K562 (cell line): ENCODE data around the gene SNCA. TPM values are rescaled to one million over a fixed set of nuclear protein-coding genes. Genes with fewer than 3 reads are reported as not detected.

Experiments
- ATAC-seq: fragments of 200-7000 bp; cut with Tn5 transposase; 3 replicates; pipeline ENCODE4 v1.9.1; 2020; ENCODE audit warnings: moderate library complexity
- BruUV-seq: library from RNA; stranded (reverse); fragments of 400-500 nt; replicated peaks from 2 replicates; lab custom pipeline; 2021; lab: Mats Ljungman, UMichigan
- CTCF ChIA-PET: fragments of 300-600 bp; formaldehyde crosslinking; extraction: SDS; loops from one replicate; lab custom pipeline; 2021; ENCODE audit warnings: low intra/inter-chr PET ratio; lab: Yijun Ruan, JAX
- POLR2A ChIA-PET: fragments of 300-600, 350-650 bp; sonication (Branson Sonifier 250); formaldehyde crosslinking; extraction: SDS; loops from one replicate; lab custom pipeline; 2021; ENCODE audit warnings: antibody characterized with exemption, inconsistent platforms; lab: Yijun Ruan, JAX
- DNase-seq, 4 experiments: peaks; one replicate each; pipeline versions ENCODE4 v3.0.0 to v3.0.0-alpha.2; 2011 to 2018; ENCODE audit warnings: low spot score in 3 of 4, mixed read lengths in 3 of 4; ENCODE audit errors: extremely low read depth in 1 of 4
- FAIRE-seq: peaks from 2 replicates; lab custom pipeline; 2011; peaks lifted over from hg19 to GRCh38; lab: Jason Lieb, UNC
- H2AFZ ChIP-seq: 2 replicates; pipeline ENCODE4 v1.6.0; 2011; ENCODE audit warnings: low read depth, low read length, control low read depth, inconsistent platforms
- H3K27ac ChIP-seq: fragments of 200-600 bp; 3 replicates; pipeline ENCODE4 v1.8.0; 2011; ENCODE audit warnings: low read depth, mild to moderate bottlenecking, control low read depth, inconsistent platforms, low read length, moderate library complexity, mixed read lengths; ENCODE audit errors: extremely low read depth
- H3K27me3 ChIP-seq, 2 experiments: fragments of 300-600 bp in 1 of 2; 2 replicates in 1 of 2; 3 replicates in 1 of 2; pipeline versions ENCODE4 v1.6.0 to v1.8.0; 2011; ENCODE audit warnings: inconsistent platforms in 2 of 2, low read length in 2 of 2, mild to moderate bottlenecking in 1 of 2, mixed read lengths in 1 of 2, moderate library complexity in 1 of 2; ENCODE audit not compliant: control insufficient read depth in 2 of 2, insufficient read depth in 2 of 2
- H3K36me3 ChIP-seq: fragments of 300-600 bp; 3 replicates; pipeline ENCODE4 v1.8.0; 2011; ENCODE audit warnings: mild to moderate bottlenecking, low read length, inconsistent platforms; ENCODE audit not compliant: control insufficient read depth, insufficient read depth
- H3K4me1 ChIP-seq, 2 experiments: fragments of 200-600 bp in 1 of 2; replicated peaks in 1 of 2; 2 replicates in 1 of 2; 3 replicates in 1 of 2; pipeline versions ENCODE4 v1.5.1 to v1.8.0; 2011; ENCODE audit warnings: inconsistent platforms in 2 of 2, low read length in 2 of 2, mild to moderate bottlenecking in 1 of 2, mixed read lengths in 1 of 2, moderate library complexity in 1 of 2; ENCODE audit not compliant: control insufficient read depth in 2 of 2, insufficient read depth in 2 of 2
- H3K4me2 ChIP-seq: 2 replicates; pipeline ENCODE4 v1.6.1; 2011; ENCODE audit warnings: low read length, control low read depth, inconsistent platforms, mixed read lengths; ENCODE audit not compliant: insufficient read depth
- H3K4me3 ChIP-seq: fragments of 200-600 bp; sonication (generic), shearing (Covaris generic); 2 replicates; pipeline ENCODE4 v1.5.1; 2016; ENCODE audit warnings: control low read depth, inconsistent platforms
- H3K79me2 ChIP-seq: fragments of 200-600 bp; 3 replicates; pipeline ENCODE4 v1.8.0; 2011; ENCODE audit warnings: low read length, inconsistent platforms; ENCODE audit not compliant: control insufficient read depth, insufficient read depth
- H3K9ac ChIP-seq, 2 experiments: 2 replicates each; pipeline versions ENCODE4 v1.6.0 to v1.6.1; 2011; ENCODE audit warnings: low read depth in 2 of 2, low read length in 2 of 2, control low read depth in 1 of 2, inconsistent platforms in 1 of 2, mild to moderate bottlenecking in 1 of 2, mixed read lengths in 1 of 2; ENCODE audit not compliant: insufficient read depth in 1 of 2
- H3K9me1 ChIP-seq: one replicate; pipeline ENCODE4 v1.6.0; 2011; ENCODE audit warnings: inconsistent platforms, mild to moderate bottlenecking, low read length, moderate library complexity; ENCODE audit not compliant: control insufficient read depth, insufficient read depth
- H3K9me3 ChIP-seq: replicated peaks from 2 replicates; pipeline ENCODE4 v1.5.1; 2011; ENCODE audit warnings: low read depth, low read length, inconsistent platforms; ENCODE audit not compliant: control insufficient read depth, insufficient read depth
- H4K20me1 ChIP-seq: replicated peaks from 2 replicates; pipeline ENCODE4 v1.6.1; 2011; ENCODE audit warnings: low read length, inconsistent platforms, mixed read lengths; ENCODE audit not compliant: control insufficient read depth, insufficient read depth
- CBX3 ChIP-seq, 2 experiments: IDR thresholded peaks; 1 replicate in 1 of 2; 2 replicates in 1 of 2; pipeline ENCODE4 v1.6.1; 2012; ENCODE audit warnings: inconsistent platforms in 2 of 2, low read length in 2 of 2, borderline replicate concordance in 1 of 2, control low read depth in 1 of 2
- GTF2B ChIP-seq: IDR thresholded peaks from 2 replicates; pipeline ENCODE4 v1.6.1; 2011; ENCODE audit not compliant: insufficient read length; ENCODE audit errors: extremely low read depth
- NR2C1 ChIP-seq, 2 experiments: fragments of 450-650 bp; IDR thresholded peaks; 2 replicates each; pipeline ENCODE4 v1.6.1; 2017; ENCODE audit warnings: mild to moderate bottlenecking in 2 of 2, antibody characterized with exemption in 1 of 2, inconsistent platforms in 1 of 2, missing compliant biosample characterization in 1 of 2, missing genetic modification characterization in 1 of 2
- NRF1 ChIP-seq, 2 experiments: fragments of 450-650 bp; IDR thresholded peaks in 1 of 2; conservative IDR thresholded peaks in 1 of 2; 2 replicates each; pipeline ENCODE4 v1.6.1; 2014; ENCODE audit warnings: mild to moderate bottlenecking in 2 of 2
- PHB ChIP-seq: fragments of 250-450 bp; sonication (Bioruptor Pico); IDR thresholded peaks from 2 replicates; pipeline ENCODE4 v1.5.0; 2021
- WGBS: fragments of 100-300 bp; shearing (Covaris generic); methylation state at CpG from one replicate; pipeline ENCODE4 v1.1.6; 2016; ENCODE audit warnings: low coverage, mixed read lengths; ENCODE audit not compliant: insufficient coverage; ENCODE audit errors: missing lambda C conversion rate; 5-methylcytosine and 5-hydroxymethylcytosine counted together
- in situ Hi-C: fragments of 300-500 bp; cut with MboI; formaldehyde crosslinking; loops from 4 replicates; pipeline ENCODE4 v1.15.0; 2018; ENCODE audit warnings: inconsistent platforms, mixed read lengths
- intact Hi-C: fragments of 100-400 bp; cut with micrococcal nuclease; formaldehyde crosslinking; loops from 2 replicates; pipeline ENCODE4 v1.14.2; 2022
- polyA plus RNA-seq, 8 experiments: library from polyadenylated mRNA; depleted of rRNA in 4 of 8; stranded (reverse) in 5 of 8; unstranded in 3 of 8; fragments of >200 nt; fragmentation: Nextera tagmentation in 2 of 8; fragmentation: Illumina TruSeq in 1 of 8; extraction: Ambion mirVana in 2 of 8; extraction: Trizol in 1 of 8; gene quantifications; 2 replicates each; pipeline versions ENCODE4 v1.2.1 to v1.2.3, GENCODE V29; 2011 to 2014; ENCODE audit warnings: inconsistent platforms in 1 of 8, missing spikeins in 1 of 8
- total RNA-seq, 7 experiments: library from RNA; depleted of rRNA in 6 of 7; stranded (reverse); fragments of >200 nt in 6 of 7; fragmentation: Illumina TruSeq in 2 of 7; extraction: Trizol in 2 of 7; gene quantifications; 2 replicates each; pipeline versions ENCODE4 v1.2.1 to v1.2.3, GENCODE V29; 2011 to 2021; ENCODE audit warnings: low replicate concordance in 1 of 7
- TF ChIP-seq, protein P1 (sequence below), 2 experiments: fragments of 450-650 bp; formaldehyde crosslinking in 1 of 2; IDR thresholded peaks; 2 replicates each; pipeline versions ENCODE4 v1.4.0 to v1.6.1; 2014 to 2020; ENCODE audit warnings: mild to moderate bottlenecking in 2 of 2, borderline replicate concordance in 1 of 2, low read depth in 1 of 2

SNCA gene
- total and polyA plus RNA-seq, 9 of the 15 experiments (the other 6 are each of a cell fraction or from before 2014, with no cell fraction given), result 1.7 to 12.6 (median 3.6) TPM

GRCh38 chr4:89712827-89713226 is 124.1 kb downstream of the SNCA start:
- no peak for ATAC-seq
- no peaks in the 10 kb centered on the region for H3K36me3 ChIP-seq
- in situ Hi-C loops (no loop called here), intact Hi-C loops (no loop called here)
- no peaks in the 10 kb centered on the region for H3K9me3 ChIP-seq
- H3K27ac ChIP-seq, result no peak overlapping the region
- H3K9ac ChIP-seq, result no peak overlapping the region
- no peak overlapping the region for H2AFZ ChIP-seq
- H4K20me1 ChIP-seq, result no peaks in the 10 kb centered on the region
- no peaks in the 10 kb centered on the region for H3K79me2 ChIP-seq
- H3K27me3 ChIP-seq, result no peaks in the 10 kb centered on the region
- CTCF ChIA-PET, result no interaction called here
- WGBS, result 1% methylated on average over 4 of the region's 4 CpGs
- no peak overlapping the region for H3K4me3 ChIP-seq
- no TSS peak for BruUV-seq
- no peak for FAIRE-seq
- POLR2A ChIA-PET, result no interaction called here
- no peaks in the 10 kb centered on the region for H3K4me1 ChIP-seq
- H3K4me2 ChIP-seq, result no peak overlapping the region
- no peak for DNase-seq
- H3K9me1 ChIP-seq, result no peaks in the 10 kb centered on the region
- TF ChIP-seq CBX3 (IDR thresholded peaks at IDR 0.05; ENCODE audit: borderline replicate concordance in 1 of 2, low read length in 2 of 2), result no peak
- TF ChIP-seq, protein P1, sequence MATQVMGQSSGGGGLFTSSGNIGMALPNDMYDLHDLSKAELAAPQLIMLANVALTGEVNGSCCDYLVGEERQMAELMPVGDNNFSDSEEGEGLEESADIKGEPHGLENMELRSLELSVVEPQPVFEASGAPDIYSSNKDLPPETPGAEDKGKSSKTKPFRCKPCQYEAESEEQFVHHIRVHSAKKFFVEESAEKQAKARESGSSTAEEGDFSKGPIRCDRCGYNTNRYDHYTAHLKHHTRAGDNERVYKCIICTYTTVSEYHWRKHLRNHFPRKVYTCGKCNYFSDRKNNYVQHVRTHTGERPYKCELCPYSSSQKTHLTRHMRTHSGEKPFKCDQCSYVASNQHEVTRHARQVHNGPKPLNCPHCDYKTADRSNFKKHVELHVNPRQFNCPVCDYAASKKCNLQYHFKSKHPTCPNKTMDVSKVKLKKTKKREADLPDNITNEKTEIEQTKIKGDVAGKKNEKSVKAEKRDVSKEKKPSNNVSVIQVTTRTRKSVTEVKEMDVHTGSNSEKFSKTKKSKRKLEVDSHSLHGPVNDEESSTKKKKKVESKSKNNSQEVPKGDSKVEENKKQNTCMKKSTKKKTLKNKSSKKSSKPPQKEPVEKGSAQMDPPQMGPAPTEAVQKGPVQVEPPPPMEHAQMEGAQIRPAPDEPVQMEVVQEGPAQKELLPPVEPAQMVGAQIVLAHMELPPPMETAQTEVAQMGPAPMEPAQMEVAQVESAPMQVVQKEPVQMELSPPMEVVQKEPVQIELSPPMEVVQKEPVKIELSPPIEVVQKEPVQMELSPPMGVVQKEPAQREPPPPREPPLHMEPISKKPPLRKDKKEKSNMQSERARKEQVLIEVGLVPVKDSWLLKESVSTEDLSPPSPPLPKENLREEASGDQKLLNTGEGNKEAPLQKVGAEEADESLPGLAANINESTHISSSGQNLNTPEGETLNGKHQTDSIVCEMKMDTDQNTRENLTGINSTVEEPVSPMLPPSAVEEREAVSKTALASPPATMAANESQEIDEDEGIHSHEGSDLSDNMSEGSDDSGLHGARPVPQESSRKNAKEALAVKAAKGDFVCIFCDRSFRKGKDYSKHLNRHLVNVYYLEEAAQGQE (IDR thresholded peaks at IDR 0.05; ENCODE audit: borderline replicate concordance), result no peak
- TF ChIP-seq, protein P1 (CRISPR knock-in tag; IDR thresholded peaks at IDR 0.05; ENCODE audit: low read depth), result no peak
- TF ChIP-seq PHB (CRISPR knock-in tag), result no peak
- no peak for TF ChIP-seq GTF2B
- TF ChIP-seq NR2C1 (IDR thresholded peaks at IDR 0.05), result no peak
- TF ChIP-seq NR2C1 (tag; IDR thresholded peaks at IDR 0.05), result no peak
- TF ChIP-seq NRF1 (conservative IDR thresholded peaks at IDR 0.05 in 1 of 2, IDR thresholded peaks at IDR 0.05 in 1 of 2), result no peak
